HL-60 (cell line): ENCODE data around the gene TAF6L.
"Not testable (repeated sequence)": the region's sequence is repeated elsewhere in the genome, so short reads cannot be mapped to it uniquely, and the experiment has no call there.

Source experiments
- DNase-seq, 2 experiments: peaks; one replicate each; pipeline ENCODE4 v3.0.0-alpha.2; 2010 to 2020; ENCODE audit warnings: low read depth in 1 of 2, low spot score in 1 of 2
- H3K27ac ChIP-seq: fragments of 250-450 bp; sonication (Bioruptor Pico); replicated peaks from 2 replicates; pipeline ENCODE4 v1.5.1; 2020; ENCODE audit warnings: mild to moderate bottlenecking, moderate library complexity
- H3K27me3 ChIP-seq: fragments of 250-450 bp; sonication (Bioruptor Pico); 2 replicates; pipeline ENCODE4 v1.5.1; 2021; ENCODE audit warnings: mild to moderate bottlenecking, moderate library complexity; ENCODE audit not compliant: insufficient read depth, poor library complexity, severe bottlenecking
- H3K4me3 ChIP-seq: replicated peaks from 2 replicates; pipeline ENCODE4 v1.5.1; 2011; ENCODE audit warnings: mild to moderate bottlenecking, control low read depth, low read length; ENCODE audit not compliant: insufficient read depth
- CTCF ChIP-seq: IDR thresholded peaks from one replicate; pipeline ENCODE4 v1.5.1; 2011; ENCODE audit warnings: low read length, control low read depth, inconsistent platforms; ENCODE audit not compliant: insufficient read depth
- GABPA ChIP-seq: IDR thresholded peaks from 2 replicates; pipeline ENCODE4 v1.6.1; 2012; ENCODE audit warnings: low read depth
- POLR2AphosphoS5 ChIP-seq: IDR thresholded peaks from 2 replicates; pipeline ENCODE4 v1.6.1; 2012; ENCODE audit warnings: low read depth
- REST ChIP-seq: IDR thresholded peaks from 2 replicates; pipeline ENCODE4 v1.6.1; 2012; ENCODE audit warnings: low read depth; ENCODE audit not compliant: insufficient replicate concordance
- SPI1 ChIP-seq: IDR thresholded peaks from 2 replicates; pipeline ENCODE4 v1.6.1; 2012; ENCODE audit warnings: low read depth, mild to moderate bottlenecking, borderline replicate concordance

TAF6L gene

DNA sequence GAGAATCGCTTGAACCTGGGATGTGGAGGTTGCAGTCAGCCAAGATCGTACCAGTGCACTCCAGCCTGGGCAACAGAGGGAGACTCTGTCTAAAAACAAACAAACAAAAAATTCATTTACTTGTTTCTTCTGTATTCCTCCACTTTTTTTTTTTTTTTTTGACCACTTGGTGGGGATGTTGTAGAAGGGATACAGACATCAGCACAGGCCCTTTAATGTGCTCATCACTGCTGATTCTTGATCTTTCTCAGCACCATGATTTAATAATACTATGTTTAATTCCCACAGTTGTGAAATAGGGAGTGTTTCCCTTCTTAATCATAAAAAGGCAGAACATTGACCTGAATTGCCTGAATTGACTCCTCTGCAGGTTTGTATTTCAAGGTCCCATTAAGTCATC, 38.4 kb upstream of the TAF6L start:
- no peak for DNase-seq
- Histone ChIP-seq H3K27me3 (no peaks in the 10 kb centered on the region), H3K27ac (no peak overlapping the region), H3K4me3 (no peak overlapping the region)
- TF ChIP-seq CTCF, result no peak
- no peak for TF ChIP-seq REST
- TF ChIP-seq GABPA, result no peak
- TF ChIP-seq SPI1, result no peak
- no peak for TF ChIP-seq POLR2AphosphoS5

- Histone ChIP-seq H3K27ac (no peak overlapping the region), H3K4me3 (no peak overlapping the region), H3K27me3 (no peaks in the 10 kb centered on the region)
- no peak for DNase-seq
- TF ChIP-seq GABPA (no peak), CTCF (no peak), SPI1 (no peak), REST (no peak), POLR2AphosphoS5 (no peak)
Observed at GRCh38 chr11:62737196-62737595, 34.0 kb upstream of the TAF6L start.

GRCh38 chr11:62747475-62748160, 23.6 kb upstream of the TAF6L start:
- no peak for TF ChIP-seq SPI1
- TF ChIP-seq GABPA, result no peak
- no peak for TF ChIP-seq POLR2AphosphoS5
- Histone ChIP-seq H3K27me3 (no peaks in the 10 kb centered on the region), H3K27ac (no peak overlapping the region), H3K4me3 (no peak overlapping the region)
- no peak for DNase-seq

DNA sequence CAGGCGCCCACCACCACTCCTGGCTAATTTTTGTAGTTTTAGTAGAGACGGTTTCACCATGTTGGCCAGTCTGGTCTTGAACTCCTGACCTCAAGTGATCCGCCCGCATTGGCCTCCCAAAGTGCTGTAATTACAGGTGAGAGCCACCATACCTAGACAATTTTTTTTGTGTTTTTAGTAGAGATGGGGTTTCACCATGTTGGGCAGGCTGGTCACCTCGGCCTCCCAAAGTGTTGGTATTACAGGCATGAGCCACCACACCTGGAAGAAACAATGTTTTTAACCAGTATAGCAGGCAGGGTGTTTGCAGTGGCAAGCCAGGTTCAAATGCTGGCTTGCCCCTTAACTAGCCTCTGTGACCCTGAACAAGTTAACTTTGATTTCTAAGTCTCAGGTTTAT, 21.3 kb upstream of the TAF6L start:
- DNase-seq, H3K27ac ChIP-seq, H3K27me3 ChIP-seq: not testable (repeated sequence)

GRCh38 chr11:62752177-62752785, 18.9 kb upstream of the TAF6L start:
- H3K4me3 ChIP-seq, result no peak overlapping the region
- TF ChIP-seq POLR2AphosphoS5, result no peak
- TF ChIP-seq GABPA, result no peak
- TF ChIP-seq CTCF, result no peak
- no peak for TF ChIP-seq REST
- TF ChIP-seq SPI1, result no peak
- no peaks in the 10 kb centered on the region for H3K27me3 ChIP-seq
- no peak for DNase-seq
- no peak overlapping the region for H3K27ac ChIP-seq

More for the DNA sequence above, 21.3 kb upstream of the TAF6L start:
- not testable (repeated sequence) for H3K4me3 ChIP-seq
